Omental fat pad (tissue), 4 donors: ENCODE results near the gene GH1. TPM values are rescaled to one million over a fixed set of nuclear protein-coding genes. Genes with fewer than 3 reads are reported as not detected.
"Not testable (repeated sequence)": the region's sequence is repeated elsewhere in the genome, so short reads cannot be mapped to it uniquely, and the experiment has no call there.

Experiments
- ATAC-seq: fragments of 150-250 bp; one replicate; pipeline ENCODE4 v1.9.1; 2016; ENCODE audit warnings: mild to moderate bottlenecking, moderate library complexity; ENCODE audit not compliant: low FRiP score
- DNase-seq: peaks from one replicate; pipeline ENCODE4 v3.0.0-alpha.2; 2019; ENCODE audit warnings: low spot score
- CTCF ChIP-seq, 3 donors: fragments of 450-650 bp; IDR thresholded peaks; one replicate each; pipeline ENCODE4 v1.5.1; 2016 to 2017; ENCODE audit warnings: antibody characterized with exemption in 3 of 3, mild to moderate bottlenecking in 3 of 3, moderate library complexity in 2 of 3
- total RNA-seq, 4 donors: library from RNA; depleted of rRNA; stranded (reverse); fragments of >200 nt; gene quantifications; one replicate each; pipeline ENCODE4 v1.1.0, GENCODE V29; 2016

GH1 gene
- not detected for total RNA-seq

GRCh38 chr17:63918789-63919305, at the start of gene GH1:
Gene GH1 (minus strand): TSS chr17:63918839. CDS start chr17:63918776, 63 bp downstream.
- DNase-seq, ATAC-seq: not testable (repeated sequence)

DNA sequence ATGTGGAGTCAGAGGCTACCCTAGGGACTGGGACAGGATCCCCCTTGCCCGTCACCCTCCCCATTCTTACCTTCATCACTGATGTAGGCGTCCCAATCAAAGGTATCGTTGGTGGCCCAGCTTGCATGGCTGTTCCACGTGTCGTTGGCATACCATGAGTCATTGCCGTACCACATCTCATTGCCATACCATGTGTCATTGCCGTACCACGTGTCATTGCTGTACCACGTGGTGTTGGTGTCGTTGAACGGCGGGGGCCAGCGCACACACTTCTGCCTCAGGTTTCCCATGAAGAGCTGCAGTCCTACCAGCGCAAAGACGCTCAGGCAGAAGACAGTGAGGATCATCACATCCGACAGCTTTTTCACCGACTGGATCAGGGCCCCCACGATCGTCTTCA, 49.3 kb upstream of the GH1 start:
- DNase-seq (no peak), ATAC-seq (no peak)
- no peak for TF ChIP-seq CTCF (IDR thresholded peaks at IDR 0.05)

DNA sequence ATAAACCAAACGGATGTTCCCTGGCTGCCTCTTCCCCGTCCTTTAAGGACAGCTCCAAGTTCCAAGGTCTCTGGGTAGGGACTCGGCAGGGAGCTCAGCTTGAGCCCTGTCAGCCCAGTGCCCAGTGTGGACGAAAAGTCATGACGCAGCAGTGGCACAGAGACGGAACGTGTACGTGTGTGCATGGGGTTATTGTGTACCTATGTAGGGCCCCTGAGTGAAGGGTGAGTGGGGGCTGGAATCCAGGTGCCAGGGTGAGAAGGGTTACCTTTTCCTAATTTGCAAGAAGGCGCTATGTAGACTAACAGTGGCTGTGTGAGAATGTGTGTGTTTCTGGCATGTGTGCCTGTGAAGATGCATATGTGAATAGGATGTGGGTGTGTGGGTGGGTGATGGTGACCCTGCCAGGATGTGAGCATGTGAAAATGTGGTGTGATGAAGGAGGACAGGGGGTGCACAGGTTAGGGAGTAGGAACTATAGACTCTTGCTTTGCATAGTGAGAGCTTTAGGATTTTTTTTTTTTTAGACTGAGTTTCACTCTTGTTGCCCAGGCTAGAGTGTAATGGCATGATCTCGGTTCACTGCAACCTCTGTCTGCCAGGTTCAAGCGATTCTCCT, 48.1 kb upstream of the GH1 start:
- no peak for ATAC-seq
- DNase-seq = no peak
- no peak for TF ChIP-seq CTCF (IDR thresholded peaks at IDR 0.05)

DNA sequence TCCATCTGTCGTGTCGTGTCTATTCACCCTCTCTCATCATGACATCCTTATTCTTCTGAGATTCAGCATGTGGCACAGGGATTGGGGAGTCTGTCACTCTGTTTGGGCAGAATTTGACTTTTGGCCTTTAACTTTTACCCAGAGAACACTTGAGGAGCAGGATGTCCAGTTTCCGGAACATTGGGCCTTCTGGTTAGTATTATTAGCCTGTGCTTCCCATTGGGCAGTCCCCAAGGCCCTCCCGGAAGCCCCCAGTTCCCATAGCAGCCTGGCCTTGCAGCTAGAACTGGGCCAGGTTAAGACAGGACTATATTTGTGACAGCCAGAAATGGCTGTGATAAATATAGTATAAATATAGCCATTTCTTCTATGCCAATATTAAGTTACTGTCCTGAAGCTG, 44.5 kb upstream of the GH1 start:
- DNase-seq = no peak
- ATAC-seq = no peak
- no peak for TF ChIP-seq CTCF (IDR thresholded peaks at IDR 0.05)

GRCh38 chr17:63962298-63962744, 43.7 kb upstream of the GH1 start:
- DNase-seq = no peak
- ATAC-seq = no peak
- TF ChIP-seq CTCF (IDR thresholded peaks at IDR 0.05) = no peak

- DNase-seq (peak; percentile 59), ATAC-seq (peak; percentile 62)
- TF ChIP-seq CTCF (IDR thresholded peaks at IDR 0.05) = no peak
Measured at GRCh38 chr17:63961355-63962212, 42.9 kb upstream of the GH1 start.

DNA sequence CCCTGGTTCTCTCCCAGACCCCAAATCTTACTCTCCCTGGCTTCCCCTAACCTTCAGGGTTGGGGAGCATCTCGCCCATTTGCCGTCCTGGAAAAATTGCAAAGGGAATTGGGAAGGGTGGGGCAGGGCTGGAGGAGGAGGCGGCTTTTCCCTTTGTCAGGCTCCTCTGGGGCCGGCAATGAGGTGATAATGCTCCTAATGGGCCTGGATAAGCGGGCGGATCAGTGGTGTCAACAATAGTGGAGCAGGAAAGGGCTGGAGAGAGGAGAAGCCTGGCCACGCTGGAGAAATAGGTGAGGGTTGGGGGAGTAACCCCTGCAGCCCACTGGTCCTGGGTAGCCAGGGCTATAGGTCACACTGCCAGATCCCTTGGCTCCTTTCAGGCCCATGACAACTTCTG, 41.8 kb upstream of the GH1 start:
- DNase-seq (no peak), ATAC-seq (no peak)

More for the DNA sequence above, 41.8 kb upstream of the GH1 start:
- no peak for TF ChIP-seq CTCF (IDR thresholded peaks at IDR 0.05)
